GM12878 (cell line): Measurements from ENCODE around the gene BIRC3. TPM values are rescaled to one million over a fixed set of nuclear protein-coding genes. Genes with fewer than 3 reads are reported as not detected.

Experiments used
- MEF2B ChIP-seq: fragments of 450-650 bp; IDR thresholded peaks from 2 replicates; pipeline ENCODE4 v1.6.1; 2018; ENCODE audit warnings: mild to moderate bottlenecking, moderate library complexity; ENCODE audit not compliant: partially characterized antibody, poor library complexity, severe bottlenecking
- MTA2 ChIP-seq: fragments of 450-650 bp; IDR thresholded peaks from 2 replicates; pipeline ENCODE4 v1.6.1; 2016; ENCODE audit warnings: low read depth, mild to moderate bottlenecking, moderate library complexity
- NFYB ChIP-seq: IDR thresholded peaks from 2 replicates; pipeline ENCODE4 v1.6.1; 2011; ENCODE audit warnings: low read depth, mild to moderate bottlenecking, low read length, improper control_type of control experiment, moderate library complexity; ENCODE audit not compliant: insufficient read depth
- POLR2A ChIP-seq: IDR thresholded peaks from 2 replicates; pipeline ENCODE4 v1.6.1; 2011; ENCODE audit warnings: low read depth, mild to moderate bottlenecking, low read length
- RCOR1 ChIP-seq: conservative IDR thresholded peaks from 2 replicates; pipeline ENCODE4 v1.6.1; 2012; ENCODE audit warnings: low read depth, low read length, improper control_type of control experiment
- SPI1 ChIP-seq: IDR thresholded peaks from 2 replicates; pipeline ENCODE4 v1.6.1; 2011; ENCODE audit warnings: low read depth, mild to moderate bottlenecking, low read length, moderate library complexity, borderline replicate concordance; ENCODE audit not compliant: insufficient read depth
- TCF3 ChIP-seq: IDR thresholded peaks from 2 replicates; pipeline ENCODE4 v1.6.1; 2012; ENCODE audit warnings: low read depth, mild to moderate bottlenecking, low read length, borderline replicate concordance; ENCODE audit not compliant: insufficient read depth
- ZNF274 ChIP-seq: IDR thresholded peaks from one replicate; pipeline ENCODE4 v1.8.0; 2011; ENCODE audit not compliant: insufficient read length, insufficient read depth
- ZNF622 ChIP-seq: fragments of 450-650 bp; IDR thresholded peaks from 2 replicates; pipeline ENCODE4 v1.6.1; 2017; ENCODE audit warnings: mild to moderate bottlenecking, inconsistent platforms
- polyA plus RNA-seq, 11 experiments: library from polyadenylated mRNA; depleted of rRNA in 4 of 11; unstranded in 6 of 11; stranded (reverse) in 5 of 11; fragments of >200 nt; fragmentation: Nextera tagmentation in 4 of 11; fragmentation: Illumina TruSeq in 1 of 11; extraction: Ambion mirVana in 4 of 11; extraction: Trizol in 1 of 11; gene quantifications; 1 replicate in 1 of 11; 2 replicates in 10 of 11; pipeline versions ENCODE4 v1.2.1 to v1.2.3, GENCODE V29; 2011 to 2016; ENCODE audit warnings: inconsistent platforms in 2 of 11, missing spikeins in 2 of 11, low read depth in 1 of 11
- total RNA-seq, 4 experiments: library from RNA; depleted of rRNA in 3 of 4; stranded (reverse); fragments of >200 nt in 3 of 4; fragmentation: Illumina TruSeq in 1 of 4; extraction: Trizol in 1 of 4; gene quantifications; 2 replicates each; pipeline versions ENCODE4 v1.2.1 to v1.2.3, GENCODE V29; 2013 to 2021
- TF ChIP-seq, protein P1 (sequence below): fragments of 450-650 bp; IDR thresholded peaks from 2 replicates; pipeline ENCODE4 v1.6.1; 2017; ENCODE audit warnings: mild to moderate bottlenecking
- TF ChIP-seq, protein P2 (sequence below): fragments of 450-650 bp; formaldehyde crosslinking; IDR thresholded peaks from 2 replicates; pipeline ENCODE4 v1.5.0; 2022; ENCODE audit warnings: mild to moderate bottlenecking, missing genetic modification characterization
- TF ChIP-seq, protein P3 (sequence below): fragments of 450-650 bp; IDR thresholded peaks from 2 replicates; pipeline ENCODE4 v1.6.1; 2016; ENCODE audit warnings: mild to moderate bottlenecking

Gene BIRC3
- total and polyA plus RNA-seq, 10 of the 15 experiments (the other 5 are each of a cell fraction or from before 2014, with no cell fraction given), result 42.1 to 351 (median 83.7) TPM

DNA sequence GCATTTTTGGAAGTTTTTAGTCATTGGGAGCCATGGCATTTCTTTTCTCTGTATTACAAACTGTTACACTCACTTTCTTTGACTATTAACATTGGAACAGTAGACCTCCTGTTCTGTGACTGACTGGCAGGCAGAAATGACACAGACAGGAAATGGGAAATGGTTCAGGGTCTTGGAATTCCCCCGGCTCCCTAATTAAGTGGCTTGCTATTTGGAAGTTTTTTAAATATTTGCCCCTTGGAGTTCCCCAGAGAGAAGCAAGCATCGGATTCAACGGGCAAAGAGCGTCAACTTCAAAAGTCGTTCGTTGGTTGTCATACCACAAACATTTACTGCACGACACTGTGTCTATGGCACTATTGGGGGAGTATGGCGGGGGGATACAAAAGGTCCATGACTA is 28.6 kb downstream of the BIRC3 start (continued):
- 0 out of 2 replicates have a peak, but pooled peaks have one; percentile 65 for TF ChIP-seq TCF3
- peak; percentile 42; the same call in 1 of the 2 replicates for TF ChIP-seq SPI1
- no peak for TF ChIP-seq POLR2A
- TF ChIP-seq, protein P1, sequence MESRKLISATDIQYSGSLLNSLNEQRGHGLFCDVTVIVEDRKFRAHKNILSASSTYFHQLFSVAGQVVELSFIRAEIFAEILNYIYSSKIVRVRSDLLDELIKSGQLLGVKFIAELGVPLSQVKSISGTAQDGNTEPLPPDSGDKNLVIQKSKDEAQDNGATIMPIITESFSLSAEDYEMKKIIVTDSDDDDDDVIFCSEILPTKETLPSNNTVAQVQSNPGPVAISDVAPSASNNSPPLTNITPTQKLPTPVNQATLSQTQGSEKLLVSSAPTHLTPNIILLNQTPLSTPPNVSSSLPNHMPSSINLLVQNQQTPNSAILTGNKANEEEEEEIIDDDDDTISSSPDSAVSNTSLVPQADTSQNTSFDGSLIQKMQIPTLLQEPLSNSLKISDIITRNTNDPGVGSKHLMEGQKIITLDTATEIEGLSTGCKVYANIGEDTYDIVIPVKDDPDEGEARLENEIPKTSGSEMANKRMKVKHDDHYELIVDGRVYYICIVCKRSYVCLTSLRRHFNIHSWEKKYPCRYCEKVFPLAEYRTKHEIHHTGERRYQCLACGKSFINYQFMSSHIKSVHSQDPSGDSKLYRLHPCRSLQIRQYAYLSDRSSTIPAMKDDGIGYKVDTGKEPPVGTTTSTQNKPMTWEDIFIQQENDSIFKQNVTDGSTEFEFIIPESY, result no peak
- no peak for TF ChIP-seq ZNF274
- no peak for TF ChIP-seq RCOR1
- TF ChIP-seq MEF2B, result peak; percentile 64
- TF ChIP-seq, protein P2, sequence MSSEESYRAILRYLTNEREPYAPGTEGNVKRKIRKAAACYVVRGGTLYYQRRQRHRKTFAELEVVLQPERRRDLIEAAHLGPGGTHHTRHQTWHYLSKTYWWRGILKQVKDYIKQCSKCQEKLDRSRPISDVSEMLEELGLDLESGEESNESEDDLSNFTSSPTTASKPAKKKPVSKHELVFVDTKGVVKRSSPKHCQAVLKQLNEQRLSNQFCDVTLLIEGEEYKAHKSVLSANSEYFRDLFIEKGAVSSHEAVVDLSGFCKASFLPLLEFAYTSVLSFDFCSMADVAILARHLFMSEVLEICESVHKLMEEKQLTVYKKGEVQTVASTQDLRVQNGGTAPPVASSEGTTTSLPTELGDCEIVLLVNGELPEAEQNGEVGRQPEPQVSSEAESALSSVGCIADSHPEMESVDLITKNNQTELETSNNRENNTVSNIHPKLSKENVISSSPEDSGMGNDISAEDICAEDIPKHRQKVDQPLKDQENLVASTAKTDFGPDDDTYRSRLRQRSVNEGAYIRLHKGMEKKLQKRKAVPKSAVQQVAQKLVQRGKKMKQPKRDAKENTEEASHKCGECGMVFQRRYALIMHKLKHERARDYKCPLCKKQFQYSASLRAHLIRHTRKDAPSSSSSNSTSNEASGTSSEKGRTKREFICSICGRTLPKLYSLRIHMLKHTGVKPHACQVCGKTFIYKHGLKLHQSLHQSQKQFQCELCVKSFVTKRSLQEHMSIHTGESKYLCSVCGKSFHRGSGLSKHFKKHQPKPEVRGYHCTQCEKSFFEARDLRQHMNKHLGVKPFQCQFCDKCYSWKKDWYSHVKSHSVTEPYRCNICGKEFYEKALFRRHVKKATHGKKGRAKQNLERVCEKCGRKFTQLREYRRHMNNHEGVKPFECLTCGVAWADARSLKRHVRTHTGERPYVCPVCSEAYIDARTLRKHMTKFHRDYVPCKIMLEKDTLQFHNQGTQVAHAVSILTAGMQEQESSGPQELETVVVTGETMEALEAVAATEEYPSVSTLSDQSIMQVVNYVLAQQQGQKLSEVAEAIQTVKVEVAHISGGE (CRISPR knock-in tag), result no peak
- TF ChIP-seq NFYB, result no peak
- TF ChIP-seq, protein P3, sequence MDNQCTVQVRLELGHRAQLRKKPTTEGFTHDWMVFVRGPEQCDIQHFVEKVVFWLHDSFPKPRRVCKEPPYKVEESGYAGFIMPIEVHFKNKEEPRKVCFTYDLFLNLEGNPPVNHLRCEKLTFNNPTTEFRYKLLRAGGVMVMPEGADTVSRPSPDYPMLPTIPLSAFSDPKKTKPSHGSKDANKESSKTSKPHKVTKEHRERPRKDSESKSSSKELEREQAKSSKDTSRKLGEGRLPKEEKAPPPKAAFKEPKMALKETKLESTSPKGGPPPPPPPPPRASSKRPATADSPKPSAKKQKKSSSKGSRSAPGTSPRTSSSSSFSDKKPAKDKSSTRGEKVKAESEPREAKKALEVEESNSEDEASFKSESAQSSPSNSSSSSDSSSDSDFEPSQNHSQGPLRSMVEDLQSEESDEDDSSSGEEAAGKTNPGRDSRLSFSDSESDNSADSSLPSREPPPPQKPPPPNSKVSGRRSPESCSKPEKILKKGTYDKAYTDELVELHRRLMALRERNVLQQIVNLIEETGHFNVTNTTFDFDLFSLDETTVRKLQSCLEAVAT, result no peak
- TF ChIP-seq MTA2, result peak; percentile 87
- no peak for TF ChIP-seq ZNF622
